Cardiac atrium fibroblast (primary cell): Measurements from ENCODE around the gene CS. TPM values are rescaled to one million over a fixed set of nuclear protein-coding genes. Genes with fewer than 3 reads are reported as not detected.

Source experiments
- total RNA-seq: library from RNA; depleted of rRNA; stranded (reverse); fragments of >200 nt; gene quantifications from 2 replicates; pipeline ENCODE4 v1.2.3, GENCODE V29; 2015

CS gene
- 71.7 and 119 TPM in 2 replicates for total RNA-seq

GRCh38 chr12:56299853-56300643 lies at the start of gene CS:
Gene CS, minus strand, starts transcription at chr12:56300330. Its CDS starts 129 bp downstream, at chr12:56300201.

GRCh38 chr12:56338308-56339157 lies 38.4 kb upstream of the CS start, which contains the start of gene IL23A:
Gene IL23A, plus strand, starts transcription at chr12:56338884. Its CDS starts 161 bp downstream, at chr12:56339045.

GRCh38 chr12:56333679-56334489 lies 33.8 kb upstream of the CS start, which contains the start of gene PAN2:
Gene PAN2, minus strand, starts transcription at chr12:56334000. Its CDS starts 906 bp downstream, at chr12:56333094.

GRCh38 chr12:56315622-56316473 lies 15.7 kb upstream of the CS start, which contains the start of gene CNPY2:
Gene CNPY2, minus strand, starts transcription at chr12:56315988. Its CDS starts 771 bp downstream, at chr12:56315217.

GRCh38 chr12:56266693-56267442 lies 33.3 kb downstream of the CS start, which contains the start of gene COQ10A:
Gene COQ10A, plus strand, starts transcription at chr12:56266942. Its CDS starts 177 bp downstream, at chr12:56267119.

GRCh38 chr12:56258068-56258819 lies 41.9 kb downstream of the CS start, which contains the start of gene ANKRD52:
Gene ANKRD52, minus strand, starts transcription at chr12:56258384. Its CDS starts 115 bp downstream, at chr12:56258269.

GRCh38 chr12:56229916-56230431 lies 70.2 kb downstream of the CS start, which contains the start of gene SLC39A5:
Gene SLC39A5, plus strand, starts transcription at chr12:56230051. Its CDS starts 1,224 bp downstream, at chr12:56231275.

GRCh38 chr12:56224102-56224701 lies 75.9 kb downstream of the CS start, which contains the start of gene NABP2:
Gene NABP2, plus strand, starts transcription at chr12:56224342. Its CDS starts 515 bp downstream, at chr12:56224857.

GRCh38 chr12:56221757-56222530 lies 78.2 kb downstream of the CS start, which contains the start of gene RNF41:
Gene RNF41, minus strand, starts transcription at chr12:56221922. Its CDS starts 7,875 bp downstream, at chr12:56214047.

Other genes with a start within 250 kb of the CS start
- not detected in 2 replicates for gene ERBB3, start 220.2 kb downstream of the CS start, total RNA-seq
- gene PA2G4, start 195.8 kb downstream of the CS start, total RNA-seq: 72.4 and 89.7 TPM in 2 replicates
- 2,694 and 2,773 TPM in 2 replicates for gene RPL41, start 183.7 kb downstream of the CS start, total RNA-seq
- 1.1 and 1.8 TPM in 2 replicates for gene ZC3H10, start 182.1 kb downstream of the CS start, total RNA-seq
- 185 and 212 TPM in 2 replicates for gene ESYT1, start 172.1 kb downstream of the CS start, total RNA-seq
- gene MYL6B, start 147.7 kb downstream of the CS start, total RNA-seq: 66.6 and 114 TPM in 2 replicates
- 2,267 and 2,694 TPM in 2 replicates for gene MYL6, start 142.0 kb downstream of the CS start, total RNA-seq
- 28.7 and 50.7 TPM in 2 replicates for gene SMARCC2, start 110.8 kb downstream of the CS start, total RNA-seq
- 165 and 167 TPM in 2 replicates for gene RNF41, start 78.4 kb downstream of the CS start, total RNA-seq
- gene NABP2, start 76.0 kb downstream of the CS start, total RNA-seq: 20.9 and 37.1 TPM in 2 replicates
- not detected in 2 replicates for gene SLC39A5, start 70.3 kb downstream of the CS start, total RNA-seq
- 28.3 and 41.0 TPM in 2 replicates for gene ANKRD52, start 41.9 kb downstream of the CS start, total RNA-seq
- gene COQ10A, start 33.4 kb downstream of the CS start, total RNA-seq: 5.6 and 7.3 TPM in 2 replicates
- 114 and 138 TPM in 2 replicates for gene CNPY2, start 15.7 kb upstream of the CS start, total RNA-seq
- gene PAN2, start 33.7 kb upstream of the CS start, total RNA-seq: 10.4 and 17.1 TPM in 2 replicates
- gene IL23A, start 38.6 kb upstream of the CS start, total RNA-seq: 1.6 TPM in 1 of 2 replicates, not detected in the other
- 62.2 and 62.5 TPM in 2 replicates for gene STAT2, start 59.8 kb upstream of the CS start, total RNA-seq
- gene APOF, start 62.5 kb upstream of the CS start, total RNA-seq: not detected in 2 replicates
- gene TIMELESS, start 149.1 kb upstream of the CS start, total RNA-seq: 4.2 and 4.4 TPM in 2 replicates
- not detected in 2 replicates for gene MIP, start 154.3 kb upstream of the CS start, total RNA-seq
- gene SPRYD4, start 168.2 kb upstream of the CS start, total RNA-seq: 1.5 and 2.2 TPM in 2 replicates
- not detected in 2 replicates for gene GLS2, start 187.8 kb upstream of the CS start, total RNA-seq
- gene RBMS2, start 221.5 kb upstream of the CS start, total RNA-seq: 14.9 and 15.3 TPM in 2 replicates